ENCODE results near the gene KPNB1. TPM values are rescaled to one million over a fixed set of nuclear protein-coding genes. Genes with fewer than 3 reads are reported as not detected.

KPNB1 gene
- polyA plus RNA-seq, 3 donors, result 5.8 to 83.3 (median 13.2) TPM

GRCh38 chr17:47630614-47631013 is 19.1 kb upstream of the KPNB1 start:
- H3K9me3 ChIP-seq (replicated peaks in 1 of 2; ENCODE audit: control insufficient read depth in 1 of 2, insufficient read depth in 1 of 2, low read length in 2 of 2), result no peaks in the 10 kb centered on the region
- intact Hi-C loops (cut with micrococcal nuclease), result no loop called here
- H3K27ac Mint-ChIP-seq, result no peak overlapping the region
- no peaks in the 10 kb centered on the region for H4K20me1 ChIP-seq (ENCODE audit: insufficient read depth, low read length)
- no peaks in the 10 kb centered on the region for H3K27me3 ChIP-seq (ENCODE audit: control insufficient read depth in 2 of 2, insufficient read depth in 2 of 2, low read length in 2 of 2)
- TF ChIP-seq, protein P1, sequence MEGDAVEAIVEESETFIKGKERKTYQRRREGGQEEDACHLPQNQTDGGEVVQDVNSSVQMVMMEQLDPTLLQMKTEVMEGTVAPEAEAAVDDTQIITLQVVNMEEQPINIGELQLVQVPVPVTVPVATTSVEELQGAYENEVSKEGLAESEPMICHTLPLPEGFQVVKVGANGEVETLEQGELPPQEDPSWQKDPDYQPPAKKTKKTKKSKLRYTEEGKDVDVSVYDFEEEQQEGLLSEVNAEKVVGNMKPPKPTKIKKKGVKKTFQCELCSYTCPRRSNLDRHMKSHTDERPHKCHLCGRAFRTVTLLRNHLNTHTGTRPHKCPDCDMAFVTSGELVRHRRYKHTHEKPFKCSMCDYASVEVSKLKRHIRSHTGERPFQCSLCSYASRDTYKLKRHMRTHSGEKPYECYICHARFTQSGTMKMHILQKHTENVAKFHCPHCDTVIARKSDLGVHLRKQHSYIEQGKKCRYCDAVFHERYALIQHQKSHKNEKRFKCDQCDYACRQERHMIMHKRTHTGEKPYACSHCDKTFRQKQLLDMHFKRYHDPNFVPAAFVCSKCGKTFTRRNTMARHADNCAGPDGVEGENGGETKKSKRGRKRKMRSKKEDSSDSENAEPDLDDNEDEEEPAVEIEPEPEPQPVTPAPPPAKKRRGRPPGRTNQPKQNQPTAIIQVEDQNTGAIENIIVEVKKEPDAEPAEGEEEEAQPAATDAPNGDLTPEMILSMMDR (IDR thresholded peaks at IDR 0.05), result no peak
- no peaks in the 10 kb centered on the region for H3K4me1 ChIP-seq (ENCODE audit: control insufficient read depth in 1 of 2, insufficient read depth in 2 of 2, low read length in 2 of 2)
- no peak overlapping the region for H3K4me3 Mint-ChIP-seq
- H3K9me3 Mint-ChIP-seq, result no peaks in the 10 kb centered on the region
- no peak for DNase-seq
- H3K9ac ChIP-seq (ENCODE audit: insufficient read depth, low read length, poor library complexity, severe bottlenecking), result no peak overlapping the region
- H3K79me2 ChIP-seq (ENCODE audit: insufficient read depth, low read length), result no peaks in the 10 kb centered on the region
- 83% methylated on average over 1 of the region's 2 CpGs for WGBS (ENCODE audit: insufficient coverage)
- H3K36me3 ChIP-seq (replicated peaks in 1 of 2; ENCODE audit: control insufficient read depth in 1 of 2, insufficient read depth in 2 of 2, low read length in 2 of 2), result peaks cover 7 to 14% of the 10 kb centered on the region in 2 donors
- H3K4me3 ChIP-seq (replicated peaks in 1 of 3; ENCODE audit: low read depth in 2 of 3, low read length in 3 of 3), result no peak overlapping the region
- peaks cover 4% of the 10 kb centered on the region for H3K4me1 Mint-ChIP-seq
- no peak overlapping the region for H3K27ac ChIP-seq (ENCODE audit: low read depth in 1 of 2, low read length in 2 of 2)
- H2AFZ ChIP-seq (ENCODE audit: insufficient read depth, low read depth, low read length, poor library complexity, severe bottlenecking), result no peak overlapping the region
- H3K4me2 ChIP-seq (replicated peaks; ENCODE audit: extremely low read depth, low read length, poor library complexity, severe bottlenecking), result no peak overlapping the region
- H3K36me3 Mint-ChIP-seq, result peaks cover 18 to 33% of the 10 kb centered on the region in 2 donors
- peaks cover 0 to 2% (median 1%) of the 10 kb centered on the region in 3 donors for H3K27me3 Mint-ChIP-seq (ENCODE audit: low read depth in 3 of 3)

GRCh38 chr17:47632991-47633390 is 16.7 kb upstream of the KPNB1 start:
- intact Hi-C loops (cut with micrococcal nuclease), result no loop called here
- H3K4me3 Mint-ChIP-seq, result no peak overlapping the region

More at GRCh38 chr17:47632991-47633390, 16.7 kb upstream of the KPNB1 start:
- no peak for DNase-seq
- Histone ChIP-seq H3K27me3 (ENCODE audit: control insufficient read depth in 2 of 2, insufficient read depth in 2 of 2, low read length in 2 of 2) (no peaks in the 10 kb centered on the region), H3K36me3 (replicated peaks in 1 of 2; ENCODE audit: control insufficient read depth in 1 of 2, insufficient read depth in 2 of 2, low read length in 2 of 2) (peaks cover 11 to 33% of the 10 kb centered on the region in 2 donors), H3K4me1 (ENCODE audit: control insufficient read depth in 1 of 2, insufficient read depth in 2 of 2, low read length in 2 of 2) (no peaks in the 10 kb centered on the region), H3K79me2 (ENCODE audit: insufficient read depth, low read length) (no peaks in the 10 kb centered on the region), H3K9ac (ENCODE audit: insufficient read depth, low read length, poor library complexity, severe bottlenecking) (no peak overlapping the region), H3K27ac (ENCODE audit: low read depth in 1 of 2, low read length in 2 of 2) (no peak overlapping the region), H3K9me3 (replicated peaks in 1 of 2; ENCODE audit: control insufficient read depth in 1 of 2, insufficient read depth in 1 of 2, low read length in 2 of 2) (no peaks in the 10 kb centered on the region), H2AFZ (ENCODE audit: insufficient read depth, low read depth, low read length, poor library complexity, severe bottlenecking) (no peak overlapping the region), H3K4me2 (replicated peaks; ENCODE audit: extremely low read depth, low read length, poor library complexity, severe bottlenecking) (no peak overlapping the region), H3K4me3 (replicated peaks in 1 of 3; ENCODE audit: low read depth in 2 of 3, low read length in 3 of 3) (no peak overlapping the region), H4K20me1 (ENCODE audit: insufficient read depth, low read length) (no peaks in the 10 kb centered on the region)
- H3K27ac Mint-ChIP-seq, result no peak overlapping the region
- TF ChIP-seq, protein P1 (IDR thresholded peaks at IDR 0.05), result no peak
- peaks cover 0 to 1% (median 0%) of the 10 kb centered on the region in 7 donors for H3K9me3 Mint-ChIP-seq
- 100% methylated on average over 3 of the region's 3 CpGs for WGBS (ENCODE audit: insufficient coverage)
- peaks cover 0 to 2% (median 1%) of the 10 kb centered on the region in 3 donors for H3K27me3 Mint-ChIP-seq (ENCODE audit: low read depth in 3 of 3)
- peaks cover 37 to 51% of the 10 kb centered on the region in 2 donors for H3K36me3 Mint-ChIP-seq
- H3K4me1 Mint-ChIP-seq, result peaks cover 4% of the 10 kb centered on the region

All from CD14-positive monocyte (primary cell).